CD4-positive, alpha-beta T cell treated with Interleukin-2 at 100 ng/mL for 4 hours (primary cell): Measurements from ENCODE around the gene GOLIM4.

Source experiments
- DNase-seq: peaks from one replicate; pipeline ENCODE4 v3.0.0-alpha.2; 2020; ENCODE audit warnings: low spot score

The GOLIM4 gene

GRCh38 chr3:168100777-168101492 is 5.2 kb upstream of the GOLIM4 start:
- no peak for DNase-seq

- DNase-seq: no peak
Measured at GRCh38 chr3:168097381-168097780, 1.7 kb upstream of the GOLIM4 start.

GRCh38 chr3:168096210-168096652 is 507 bp upstream of the GOLIM4 start:
- no peak for DNase-seq

GRCh38 chr3:168094877-168095610 is 680 bp downstream of the GOLIM4 start:
- peak; percentile 23 for DNase-seq

- no peak for DNase-seq
Measured at GRCh38 chr3:168094580-168094876, 1.2 kb downstream of the GOLIM4 start.

- DNase-seq: no peak
Measured at GRCh38 chr3:168093790-168094189, 1.9 kb downstream of the GOLIM4 start.

GRCh38 chr3:168093229-168093628 is 2.5 kb downstream of the GOLIM4 start:
- no peak for DNase-seq

- no peak for DNase-seq
Measured at GRCh38 chr3:168091941-168092340, 3.8 kb downstream of the GOLIM4 start.

GRCh38 chr3:168091302-168091858 is 4.3 kb downstream of the GOLIM4 start:
- no peak for DNase-seq

- DNase-seq: no peak
Measured at GRCh38 chr3:168090306-168091085, 5.2 kb downstream of the GOLIM4 start.

GRCh38 chr3:168089179-168089771 is 6.4 kb downstream of the GOLIM4 start:
- DNase-seq: no peak

- no peak for DNase-seq
Measured at GRCh38 chr3:168088106-168088720, 7.5 kb downstream of the GOLIM4 start.

- DNase-seq: no peak
Measured at GRCh38 chr3:168087539-168087938, 8.2 kb downstream of the GOLIM4 start.

- no peak for DNase-seq
Measured at GRCh38 chr3:168086541-168087260, 9.0 kb downstream of the GOLIM4 start.

- no peak for DNase-seq
Measured at GRCh38 chr3:168085491-168086119, 10.1 kb downstream of the GOLIM4 start.

GRCh38 chr3:168083906-168084305 is 11.8 kb downstream of the GOLIM4 start:
- DNase-seq: no peak

GRCh38 chr3:168081856-168082255 is 13.9 kb downstream of the GOLIM4 start:
- no peak for DNase-seq

GRCh38 chr3:168081171-168081771 is 14.5 kb downstream of the GOLIM4 start:
- no peak for DNase-seq

GRCh38 chr3:168080499-168081170 is 15.1 kb downstream of the GOLIM4 start:
- DNase-seq: no peak

GRCh38 chr3:168080022-168080421 is 15.7 kb downstream of the GOLIM4 start:
- no peak for DNase-seq
